HG02798 (cell line): ENCODE measurements around the gene GPX4.

Source experiments
- ATAC-seq: cut with Tn5 transposase; IDR thresholded peaks from one replicate; pipeline ENCODE4 v1.9.1; 2021; ENCODE audit warnings: mild to moderate bottlenecking; ENCODE audit not compliant: unreplicated experiment, poor library complexity

The GPX4 gene

DNA sequence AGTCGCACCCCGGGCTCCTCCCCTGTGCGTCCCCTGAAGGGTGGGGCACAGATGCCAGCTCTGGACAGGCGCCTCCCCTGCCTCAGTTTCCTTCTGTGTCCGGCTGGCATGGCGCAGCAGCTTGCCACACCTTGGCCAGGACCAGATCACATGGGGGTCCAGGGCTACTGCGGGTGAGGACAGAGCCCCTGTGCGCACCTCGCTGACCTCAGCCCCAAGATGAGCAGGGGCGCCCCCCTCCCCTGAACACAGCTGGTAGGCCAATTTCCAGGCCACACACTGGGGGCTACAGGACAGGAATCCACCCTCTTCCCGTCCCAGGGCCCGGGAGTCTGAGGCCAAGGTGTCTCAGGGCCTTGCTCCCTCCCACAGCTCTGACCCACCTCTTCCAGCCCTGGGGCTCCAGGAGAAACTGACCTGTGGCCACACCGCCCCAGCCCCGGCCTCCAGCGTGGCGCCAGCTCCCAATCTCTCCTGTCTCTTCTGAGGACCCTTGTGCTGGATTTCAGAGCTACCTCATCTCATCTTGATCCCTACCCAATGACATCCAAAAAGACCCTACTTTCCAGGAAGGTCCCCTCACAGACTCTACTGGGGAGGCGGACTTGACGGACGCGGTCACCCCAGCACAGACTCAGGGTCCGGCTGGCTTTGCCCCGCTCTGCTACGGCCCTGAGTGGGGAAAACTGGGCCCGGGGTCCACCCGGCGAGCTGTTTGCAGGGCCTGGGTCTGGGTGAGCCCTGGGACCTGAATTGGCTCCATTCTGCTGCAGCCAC, 42.0 kb downstream of the GPX4 start:
- no peak for ATAC-seq

DNA sequence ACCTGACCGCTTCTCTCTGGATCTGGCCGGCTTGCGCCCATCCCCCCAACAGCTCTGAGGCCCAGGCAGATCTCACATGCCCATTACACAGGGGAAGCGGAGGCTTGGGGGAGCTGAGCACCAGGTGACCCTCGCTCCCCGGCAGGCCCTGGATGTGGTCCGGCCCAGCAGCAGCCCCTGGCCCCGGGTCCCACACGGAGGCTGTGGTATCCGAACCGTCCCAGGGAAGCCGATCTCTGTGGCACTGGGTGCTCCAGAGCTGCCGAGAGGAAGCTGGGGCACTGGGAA, 42.6 kb downstream of the GPX4 start:
- no peak for ATAC-seq

DNA sequence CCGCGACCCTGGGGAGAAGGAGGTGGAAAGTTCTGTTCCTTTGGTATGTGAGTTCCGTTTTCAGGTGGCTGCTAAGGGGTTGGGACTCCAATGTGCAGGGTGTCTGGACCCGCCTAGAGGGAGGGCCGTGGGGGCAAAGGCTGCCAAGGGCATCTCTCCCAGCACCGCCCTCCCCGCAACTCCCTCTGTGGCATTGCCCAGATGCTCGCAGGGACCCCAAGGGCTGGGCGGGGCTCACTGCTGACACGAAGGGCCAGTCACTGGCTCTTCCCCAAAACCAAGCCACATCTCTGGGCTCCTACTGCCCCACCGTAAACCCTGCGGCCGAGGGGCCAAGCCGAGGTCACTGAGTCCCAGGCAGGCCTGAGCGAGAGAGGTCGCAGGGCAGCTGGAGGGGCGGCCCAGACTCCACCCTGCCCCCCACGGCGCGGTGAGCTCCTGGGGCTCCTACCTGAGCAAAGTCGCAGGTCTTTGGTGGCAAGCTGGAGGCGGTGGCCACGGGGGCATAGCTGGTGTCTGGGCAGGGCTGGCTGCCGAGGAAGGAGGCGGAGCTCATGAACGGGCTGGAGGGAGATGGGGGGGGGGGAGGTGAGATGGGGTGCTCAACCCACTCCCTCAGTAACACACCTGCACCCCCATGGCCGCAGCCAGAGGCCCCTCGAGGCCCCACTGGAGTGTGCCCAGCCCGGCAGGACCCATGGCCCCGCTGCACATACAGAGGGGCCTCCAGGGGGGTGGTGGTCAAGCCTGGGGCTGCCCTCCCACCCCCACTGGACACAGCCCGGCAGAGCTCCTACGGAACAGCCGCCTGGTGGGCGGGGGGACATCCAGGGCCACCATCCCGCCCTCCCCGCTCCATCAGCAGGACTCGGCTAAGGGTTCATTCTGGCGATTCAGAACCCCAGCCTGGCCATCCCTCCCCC, 43.3 kb downstream of the GPX4 start:
- ATAC-seq = no peak

DNA sequence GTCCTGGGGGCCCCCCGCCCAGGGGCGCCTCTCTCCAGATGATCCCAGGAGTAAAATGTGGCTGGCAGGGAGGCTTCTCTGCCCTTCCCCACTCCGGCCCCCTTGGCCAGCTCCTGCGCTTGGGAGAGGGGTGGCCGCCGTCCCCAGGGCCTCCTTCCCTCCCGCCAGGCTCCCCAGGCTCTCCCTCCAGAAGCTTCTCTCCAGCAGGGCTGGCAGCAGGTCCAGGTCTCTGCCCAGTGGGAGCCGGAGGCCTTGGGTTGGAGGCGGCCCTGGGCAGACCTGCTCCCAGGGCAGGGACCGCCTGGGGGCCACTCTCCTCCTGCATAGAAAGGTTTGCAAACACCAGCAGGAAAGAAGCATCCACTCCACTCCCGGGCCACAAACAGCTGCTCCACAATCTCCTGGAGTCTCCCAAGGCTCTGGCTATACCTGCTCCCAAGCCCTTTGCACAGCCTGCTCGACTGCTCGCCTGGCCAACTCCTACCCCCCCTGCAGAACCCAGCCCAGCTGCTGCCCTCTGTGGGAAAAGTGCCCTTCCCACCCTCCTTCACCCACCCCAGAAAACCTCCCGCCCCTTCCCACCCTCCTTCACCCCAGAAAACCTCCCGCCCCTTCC, 44.2 kb downstream of the GPX4 start:
- ATAC-seq = no peak

DNA sequence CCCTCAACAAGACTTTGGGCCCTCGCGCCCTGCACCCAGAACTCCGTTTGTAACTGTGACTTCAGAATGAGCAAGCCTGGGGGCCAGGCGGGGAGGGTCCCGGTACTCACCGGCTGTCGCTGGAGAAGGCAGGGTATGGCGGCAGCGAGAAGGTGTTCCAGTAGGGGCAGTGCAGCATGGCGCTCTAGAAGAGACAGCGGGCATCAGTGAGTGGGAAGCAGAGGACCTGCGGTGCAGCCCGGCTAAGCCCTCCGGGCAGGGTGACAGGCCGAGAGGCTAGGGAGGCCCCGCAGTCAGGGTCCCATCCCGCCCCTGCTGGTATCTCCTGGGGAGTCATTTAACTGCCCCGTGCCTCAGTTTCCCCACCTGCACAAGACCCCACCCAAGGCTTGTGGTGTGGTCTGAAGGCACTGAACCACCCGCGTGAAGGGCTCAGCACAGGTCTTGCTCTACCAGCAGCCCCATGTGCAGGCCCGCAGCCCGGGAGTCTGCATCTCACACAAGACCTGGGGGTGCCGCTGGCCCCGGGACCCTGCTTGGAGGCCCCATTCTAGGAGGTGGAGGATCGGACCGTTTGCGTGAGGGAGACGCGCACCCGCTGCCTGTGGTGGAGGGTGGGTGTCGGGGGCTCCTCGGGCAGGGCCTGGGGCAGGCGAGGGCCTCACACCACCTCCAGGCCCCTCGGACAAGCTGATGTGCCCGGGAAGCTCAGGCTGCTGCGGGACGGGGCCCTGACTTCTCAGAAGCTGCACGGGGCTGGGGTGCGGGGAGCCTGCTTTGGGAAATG, 45.7 kb downstream of the GPX4 start:
- ATAC-seq = no peak

DNA sequence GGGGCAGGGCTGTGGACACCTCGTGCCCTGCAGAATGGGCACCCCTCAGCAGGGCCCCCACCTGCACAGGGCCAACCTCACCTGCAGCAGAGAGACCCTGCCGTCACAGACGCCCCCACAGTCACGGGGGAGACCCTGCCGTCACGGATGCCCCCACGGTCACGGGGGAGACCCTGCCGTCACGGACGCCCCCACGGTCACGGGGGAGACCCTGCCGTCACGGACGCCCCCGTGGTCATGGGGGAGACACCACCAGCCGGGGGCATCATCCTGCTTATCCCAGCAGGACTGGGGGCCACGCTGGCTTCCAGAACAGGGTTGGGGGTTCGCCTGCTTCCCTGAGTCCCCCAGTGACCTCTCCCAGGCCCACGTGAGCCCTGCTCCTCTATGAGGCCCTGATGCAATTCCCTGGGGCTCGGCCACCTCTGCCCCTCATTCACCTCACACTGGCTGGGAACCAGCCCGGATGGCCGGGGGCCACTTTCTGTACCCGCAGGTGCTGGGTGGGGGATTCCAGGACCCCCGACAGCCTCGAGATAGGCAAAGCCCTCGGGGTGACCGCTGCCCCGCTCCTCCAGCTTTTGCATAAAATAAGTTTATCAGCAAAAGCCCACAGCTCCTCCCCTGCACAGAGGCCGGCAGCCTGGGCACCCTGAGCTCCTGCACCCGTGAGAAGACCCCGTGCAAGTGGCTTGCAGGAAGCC, 46.7 kb downstream of the GPX4 start:
- ATAC-seq = no peak

DNA sequence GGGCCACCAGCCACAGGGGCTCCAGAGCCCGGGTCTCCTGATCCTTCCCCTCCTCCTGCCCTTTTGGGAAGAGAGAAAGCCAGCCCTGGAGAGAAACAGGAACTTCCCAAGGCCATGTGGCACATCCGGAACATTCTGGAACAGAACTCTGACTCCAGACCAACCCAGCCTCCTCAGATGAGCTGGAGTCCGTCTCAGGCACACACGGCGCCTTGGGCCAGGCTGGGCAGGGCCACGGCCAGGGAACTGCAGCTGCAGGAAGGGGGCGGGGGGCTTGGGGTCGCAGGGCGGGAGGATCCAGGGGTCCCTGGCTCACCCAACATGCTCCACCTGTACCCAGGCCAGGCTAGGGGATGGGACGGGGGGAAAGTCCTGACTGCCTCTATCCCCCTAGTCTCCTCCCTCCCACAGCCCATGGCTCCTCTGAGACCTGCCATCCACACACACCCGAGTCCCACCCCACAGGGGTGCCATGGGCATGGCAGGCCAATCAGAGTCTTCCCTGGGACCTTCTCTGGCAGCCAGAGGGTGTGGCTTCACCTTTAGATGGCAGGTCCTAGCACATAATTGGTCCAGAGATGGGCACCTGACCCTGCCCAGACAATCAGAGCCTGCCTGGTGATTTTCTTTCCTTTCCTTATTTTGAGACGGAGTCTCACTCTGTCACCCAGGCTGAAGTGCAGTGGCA, 47.4 kb downstream of the GPX4 start:
- no peak for ATAC-seq

DNA sequence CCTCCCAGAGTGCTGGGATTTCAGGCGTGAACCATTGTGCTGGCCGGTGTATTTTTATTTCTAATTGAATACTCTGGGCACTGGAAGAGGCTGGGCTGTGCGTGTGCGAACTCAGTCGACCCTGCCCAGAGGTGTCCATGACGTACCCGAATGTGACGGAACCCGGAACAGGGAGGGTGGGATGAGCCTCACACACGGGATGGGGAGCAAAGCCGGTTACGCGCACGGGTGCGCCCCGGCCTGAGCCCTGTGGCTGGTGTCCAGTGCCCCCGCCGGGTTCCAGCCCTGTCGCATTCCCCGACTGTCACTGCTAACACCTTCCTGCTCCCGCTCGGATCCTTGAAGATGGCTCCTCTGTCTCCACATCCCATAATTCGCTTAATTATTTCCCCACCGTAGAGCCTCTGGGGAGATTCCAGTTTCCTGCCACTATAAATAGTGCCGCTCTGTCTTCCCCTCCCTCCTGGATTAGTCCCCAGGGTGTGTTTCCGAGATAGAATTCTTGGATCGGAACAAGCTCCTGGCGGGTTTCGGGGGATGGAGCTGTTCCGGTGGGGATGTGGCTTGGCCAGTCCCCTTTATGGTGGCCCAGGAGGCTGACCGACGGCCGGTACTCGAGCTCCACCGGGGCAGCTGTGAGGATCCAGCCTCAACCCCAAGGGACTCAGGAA, 48.3 kb downstream of the GPX4 start:
- no peak for ATAC-seq

DNA sequence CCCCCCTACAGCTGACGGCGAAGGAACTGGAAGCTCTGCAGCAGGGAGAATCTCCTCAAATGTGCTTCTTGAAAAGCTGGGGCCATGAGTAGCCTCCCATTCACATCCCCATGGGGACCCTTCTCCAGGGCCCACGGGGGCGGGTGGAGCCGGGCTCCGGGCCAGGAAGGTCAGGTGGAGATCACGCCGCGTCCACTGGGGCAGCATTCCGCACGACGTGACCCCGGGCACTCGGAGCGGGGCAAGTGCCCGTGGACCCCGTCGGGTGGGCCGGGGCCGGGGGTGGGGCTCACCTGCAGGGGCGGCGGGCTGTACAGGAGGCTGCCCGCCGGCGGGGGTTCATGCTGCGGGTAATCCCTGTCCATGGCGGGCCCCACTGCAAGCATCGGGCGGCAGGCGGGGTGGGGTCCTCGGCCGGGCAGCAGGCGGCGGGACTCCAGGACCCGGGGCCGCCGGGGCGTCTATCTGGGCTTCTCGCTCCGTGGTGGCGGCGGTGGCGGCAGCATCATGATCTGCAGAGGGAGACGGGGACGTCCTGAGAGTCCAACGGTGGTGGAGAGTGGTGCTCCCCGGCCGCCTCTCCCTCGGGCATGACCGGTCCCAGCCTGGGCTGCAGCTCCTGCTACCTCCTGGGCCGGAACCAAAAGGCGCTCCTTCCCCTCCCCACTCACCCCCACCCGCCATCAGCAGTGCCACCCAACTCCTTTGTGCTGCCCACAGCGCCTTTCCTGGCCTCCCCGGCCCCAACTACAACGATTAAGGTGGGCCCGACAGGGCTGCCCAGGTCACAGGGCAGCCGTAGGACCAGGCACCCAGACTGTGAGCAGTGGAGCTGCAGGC, 50.3 kb downstream of the GPX4 start:
- ATAC-seq = no peak

DNA sequence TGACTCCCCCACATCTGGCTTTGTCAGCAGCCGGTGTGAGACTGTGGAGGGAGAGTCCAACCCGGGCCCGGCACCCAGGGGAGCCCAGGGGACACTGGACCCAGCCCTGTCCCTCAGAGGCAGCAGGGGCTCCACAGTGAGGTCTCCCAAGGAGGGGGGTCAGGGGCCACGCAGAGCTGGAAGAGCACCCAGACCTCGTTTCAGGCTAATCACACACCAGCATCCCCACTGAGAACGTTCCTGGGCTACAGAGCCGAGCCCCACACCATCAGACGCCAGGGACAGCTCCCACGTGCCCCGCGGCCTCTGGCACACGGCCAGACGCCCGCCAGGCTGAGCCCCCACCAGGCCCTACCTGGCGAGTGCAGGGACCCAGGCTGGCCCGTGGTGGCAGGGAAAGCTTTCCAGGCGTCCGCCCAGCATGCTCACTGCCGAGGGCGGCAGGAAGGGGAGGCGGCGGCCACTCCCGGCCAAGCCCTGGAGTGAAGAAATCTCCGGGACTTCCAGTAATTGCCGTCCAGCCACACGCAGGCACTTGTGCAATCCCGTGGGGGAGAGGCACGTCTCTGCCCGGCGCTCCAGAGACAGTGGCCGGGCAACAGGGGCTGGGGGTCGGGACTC, 51.0 kb downstream of the GPX4 start:
- ATAC-seq = no peak

DNA sequence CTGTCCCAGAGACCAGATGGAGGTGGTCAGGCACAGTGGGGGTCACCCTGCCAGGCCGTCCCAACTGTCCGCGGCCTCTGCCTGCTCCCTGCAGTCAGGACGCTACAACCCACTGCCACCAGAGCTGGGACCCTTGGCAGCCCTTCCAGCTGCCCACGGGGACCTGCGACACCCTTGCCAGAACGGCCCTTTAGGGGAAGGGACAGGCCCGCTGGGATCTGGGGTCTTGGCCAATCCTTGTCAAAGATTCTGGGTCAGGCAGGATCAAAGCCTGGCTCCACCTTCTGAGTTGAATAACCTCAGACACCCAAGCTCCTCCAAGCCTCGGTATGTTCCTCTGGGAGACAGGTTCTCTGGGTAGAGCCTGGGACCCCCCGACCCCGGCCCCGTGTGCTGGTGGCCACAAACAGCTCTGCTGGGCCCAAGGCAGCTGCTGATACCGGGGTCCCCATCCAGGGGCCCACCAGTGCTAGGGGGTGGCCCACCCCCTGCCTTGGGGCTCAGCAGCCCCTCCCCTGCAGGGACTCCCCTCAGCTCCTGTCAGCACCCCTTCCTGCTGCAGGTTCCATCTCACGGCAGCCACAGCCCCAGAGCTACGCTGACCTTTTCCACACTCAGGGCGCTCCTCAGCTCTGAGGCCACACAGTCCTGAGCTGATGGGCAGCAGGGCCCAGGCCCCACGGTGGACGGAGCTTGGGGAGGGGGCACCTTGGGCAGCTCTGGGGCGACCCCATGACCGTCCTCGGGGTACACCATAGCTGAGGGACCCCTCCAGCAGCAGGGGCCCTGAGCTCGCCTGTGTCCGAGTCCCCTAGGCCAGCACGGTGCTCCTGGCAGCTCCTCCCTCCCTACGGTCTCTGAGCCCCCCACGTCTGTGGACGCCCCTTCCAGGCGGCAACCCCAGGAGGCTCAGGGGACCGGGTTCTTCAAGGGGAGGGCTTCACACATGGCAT, 51.8 kb downstream of the GPX4 start:
- no peak for ATAC-seq
